HL-60 (cell line): Measurements from ENCODE around the gene CADM1.

Experiments used
- DNase-seq, 2 experiments: peaks; one replicate each; pipeline ENCODE4 v3.0.0-alpha.2; 2010 to 2020; ENCODE audit warnings: low read depth in 1 of 2, low spot score in 1 of 2
- H3K27ac ChIP-seq: fragments of 250-450 bp; sonication (Bioruptor Pico); replicated peaks from 2 replicates; pipeline ENCODE4 v1.5.1; 2020; ENCODE audit warnings: mild to moderate bottlenecking, moderate library complexity
- H3K27me3 ChIP-seq: fragments of 250-450 bp; sonication (Bioruptor Pico); 2 replicates; pipeline ENCODE4 v1.5.1; 2021; ENCODE audit warnings: mild to moderate bottlenecking, moderate library complexity; ENCODE audit not compliant: insufficient read depth, poor library complexity, severe bottlenecking
- H3K4me3 ChIP-seq: replicated peaks from 2 replicates; pipeline ENCODE4 v1.5.1; 2011; ENCODE audit warnings: mild to moderate bottlenecking, control low read depth, low read length; ENCODE audit not compliant: insufficient read depth
- CTCF ChIP-seq: IDR thresholded peaks from one replicate; pipeline ENCODE4 v1.5.1; 2011; ENCODE audit warnings: low read length, control low read depth, inconsistent platforms; ENCODE audit not compliant: insufficient read depth
- GABPA ChIP-seq: IDR thresholded peaks from 2 replicates; pipeline ENCODE4 v1.6.1; 2012; ENCODE audit warnings: low read depth
- POLR2AphosphoS5 ChIP-seq: IDR thresholded peaks from 2 replicates; pipeline ENCODE4 v1.6.1; 2012; ENCODE audit warnings: low read depth
- REST ChIP-seq: IDR thresholded peaks from 2 replicates; pipeline ENCODE4 v1.6.1; 2012; ENCODE audit warnings: low read depth; ENCODE audit not compliant: insufficient replicate concordance
- SPI1 ChIP-seq: IDR thresholded peaks from 2 replicates; pipeline ENCODE4 v1.6.1; 2012; ENCODE audit warnings: low read depth, mild to moderate bottlenecking, borderline replicate concordance

Gene CADM1

DNA sequence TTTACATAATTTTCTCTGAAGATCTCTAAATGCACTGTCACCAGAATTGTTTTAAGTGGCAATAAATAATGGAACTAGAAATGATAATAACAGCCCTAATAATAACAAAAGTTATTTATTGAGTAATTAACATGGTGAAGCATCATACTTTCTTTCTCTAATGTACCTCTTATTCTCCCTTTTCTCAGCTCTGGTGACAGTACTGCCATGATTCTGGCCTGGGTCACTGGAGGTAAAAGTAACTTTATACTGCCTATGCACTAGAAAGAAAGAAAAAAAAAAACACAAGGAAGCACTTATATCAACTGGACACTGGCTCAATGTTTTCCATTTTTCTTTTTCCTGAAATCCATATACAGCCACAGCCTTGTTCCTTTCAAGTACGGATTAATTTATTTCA, 43.7 kb downstream of the CADM1 start:
- DNase-seq: no peak
- Histone ChIP-seq H3K27me3 (no peaks in the 10 kb centered on the region), H3K27ac (no peak overlapping the region), H3K4me3 (no peak overlapping the region)
- TF ChIP-seq CTCF (no peak), REST (no peak), SPI1 (no peak), POLR2AphosphoS5 (no peak), GABPA (no peak)

DNA sequence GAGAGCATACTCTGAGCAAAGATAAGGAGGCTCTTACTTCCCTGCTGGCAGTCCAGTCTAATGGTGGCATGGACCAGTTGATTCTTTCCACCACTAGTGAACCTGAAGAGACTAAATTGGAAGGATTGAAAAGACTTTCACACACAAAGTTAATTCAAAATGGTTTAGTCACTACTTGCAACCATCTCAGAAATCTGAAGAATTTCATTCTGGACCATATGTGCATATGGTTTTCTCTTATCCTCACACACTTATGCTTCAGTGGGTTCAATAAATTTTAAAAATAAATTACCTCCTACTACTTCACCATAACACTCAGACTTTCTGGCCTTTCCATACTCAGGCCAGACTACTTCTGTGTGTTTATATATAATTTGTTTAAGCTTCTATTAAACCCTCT, 44.7 kb downstream of the CADM1 start:
- TF ChIP-seq POLR2AphosphoS5: no peak
- no peak for TF ChIP-seq GABPA
- no peak for DNase-seq
- no peaks in the 10 kb centered on the region for H3K27me3 ChIP-seq
- no peak overlapping the region for H3K4me3 ChIP-seq
- H3K27ac ChIP-seq: no peak overlapping the region

DNA sequence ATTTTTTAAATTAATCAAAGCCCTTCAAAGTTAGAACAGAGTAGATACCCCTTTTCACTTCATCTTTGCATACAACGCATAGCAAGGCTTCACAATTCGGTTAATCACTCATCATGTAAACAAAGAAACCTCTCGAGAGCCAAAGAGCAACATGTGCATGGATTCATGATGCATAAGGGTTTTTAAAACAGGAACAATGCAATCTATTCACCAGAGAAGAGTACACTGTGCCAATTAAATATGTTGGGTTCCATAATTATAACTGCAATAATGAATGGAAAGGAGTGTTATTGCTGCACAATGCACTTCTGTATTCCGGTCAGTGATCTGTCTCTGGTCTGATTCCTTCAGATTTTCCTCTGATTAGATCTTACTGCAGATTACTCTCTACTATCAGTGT, 45.3 kb downstream of the CADM1 start:
- Histone ChIP-seq H3K27ac (no peak overlapping the region), H3K27me3 (no peaks in the 10 kb centered on the region), H3K4me3 (no peak overlapping the region)
- no peak for TF ChIP-seq REST
- TF ChIP-seq CTCF: no peak
- TF ChIP-seq GABPA: no peak
- no peak for TF ChIP-seq POLR2AphosphoS5
- no peak for TF ChIP-seq SPI1
- no peak for DNase-seq

DNA sequence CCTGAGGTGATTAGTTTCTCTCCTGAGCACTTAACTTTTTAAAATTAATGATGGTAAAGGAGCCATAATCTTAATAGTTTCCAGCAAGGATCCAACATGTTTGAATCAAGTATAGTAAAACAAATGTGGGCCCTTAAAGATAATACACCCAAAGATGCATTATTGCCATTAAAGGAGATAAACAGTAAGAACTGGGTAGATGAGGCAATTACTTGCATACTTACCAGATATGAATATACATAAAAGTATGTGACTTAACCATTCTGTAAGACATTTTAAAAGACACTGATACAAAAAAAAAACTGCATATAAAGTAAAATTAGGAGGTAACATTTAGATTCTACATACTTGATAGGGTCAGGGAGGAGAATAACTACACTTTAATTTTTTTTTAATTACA, 48.2 kb downstream of the CADM1 start:
- H3K27me3 ChIP-seq: peaks cover 5% of the 10 kb centered on the region

More for the DNA sequence above, 48.2 kb downstream of the CADM1 start:
- TF ChIP-seq SPI1 (no peak), CTCF (no peak), POLR2AphosphoS5 (no peak), GABPA (no peak), REST (no peak)
- DNase-seq: no peak
- Histone ChIP-seq H3K4me3 (no peak overlapping the region), H3K27ac (no peak overlapping the region)
